Measurements from ENCODE around the gene DDC.

Gene DDC

DNA sequence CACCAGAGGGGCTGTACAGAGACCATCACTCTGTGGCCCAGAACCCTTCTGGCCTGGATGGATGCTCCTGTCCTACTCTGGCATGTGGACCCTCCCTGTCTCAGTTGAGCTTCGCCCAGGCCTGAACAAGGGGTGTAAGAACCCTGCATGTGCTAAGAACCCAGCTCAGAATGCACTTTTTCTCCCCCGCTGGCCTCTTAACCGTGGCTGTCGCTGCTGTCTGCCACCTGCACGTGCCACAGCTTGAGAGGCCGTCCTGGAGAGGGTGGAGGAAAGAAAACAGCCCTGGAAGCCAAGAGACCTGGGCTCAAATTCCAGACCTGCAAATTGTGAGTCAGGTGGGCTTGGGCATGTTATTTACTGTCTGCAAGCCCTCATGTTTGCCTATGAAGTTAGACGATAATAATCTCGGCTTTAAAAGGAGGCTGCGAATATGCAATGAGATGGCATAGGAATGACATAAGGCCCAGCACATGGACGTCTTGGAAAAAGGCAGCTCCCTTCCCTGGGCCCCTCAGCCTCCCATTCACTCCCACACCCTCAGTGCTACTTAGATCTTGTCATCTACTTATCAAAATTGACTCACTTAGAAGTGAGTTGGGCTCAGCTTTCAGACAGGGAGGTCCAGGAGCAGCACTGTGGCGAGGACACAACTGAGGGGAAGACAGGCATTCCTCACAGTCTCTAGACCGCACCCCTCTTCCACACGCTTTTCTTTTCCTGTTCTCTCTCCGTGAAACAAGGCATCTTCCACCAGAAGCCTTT lies 146.5 kb downstream of the DDC start:
- H3K36me3 ChIP-seq (ENCODE audit: low read length) = no peaks in the 10 kb centered on the region
- H3F3A ChIP-seq (ENCODE audit: insufficient read depth) = no peaks in the 10 kb centered on the region
- no peaks in the 10 kb centered on the region for H4K20me1 ChIP-seq (ENCODE audit: low read depth, low read length)
- H3K27ac ChIP-seq (ENCODE audit: low read depth, low read length) = no peak overlapping the region
- H3K9ac ChIP-seq (ENCODE audit: low read length) = no peak overlapping the region
- no peak overlapping the region for H3K4me2 ChIP-seq (ENCODE audit: low read depth, low read length, poor library complexity, severe bottlenecking)
- TF ChIP-seq EZH2phosphoT487 (conservative IDR thresholded peaks at IDR 0.05; ENCODE audit: low read length) = no peak
- TF ChIP-seq, protein P1, sequence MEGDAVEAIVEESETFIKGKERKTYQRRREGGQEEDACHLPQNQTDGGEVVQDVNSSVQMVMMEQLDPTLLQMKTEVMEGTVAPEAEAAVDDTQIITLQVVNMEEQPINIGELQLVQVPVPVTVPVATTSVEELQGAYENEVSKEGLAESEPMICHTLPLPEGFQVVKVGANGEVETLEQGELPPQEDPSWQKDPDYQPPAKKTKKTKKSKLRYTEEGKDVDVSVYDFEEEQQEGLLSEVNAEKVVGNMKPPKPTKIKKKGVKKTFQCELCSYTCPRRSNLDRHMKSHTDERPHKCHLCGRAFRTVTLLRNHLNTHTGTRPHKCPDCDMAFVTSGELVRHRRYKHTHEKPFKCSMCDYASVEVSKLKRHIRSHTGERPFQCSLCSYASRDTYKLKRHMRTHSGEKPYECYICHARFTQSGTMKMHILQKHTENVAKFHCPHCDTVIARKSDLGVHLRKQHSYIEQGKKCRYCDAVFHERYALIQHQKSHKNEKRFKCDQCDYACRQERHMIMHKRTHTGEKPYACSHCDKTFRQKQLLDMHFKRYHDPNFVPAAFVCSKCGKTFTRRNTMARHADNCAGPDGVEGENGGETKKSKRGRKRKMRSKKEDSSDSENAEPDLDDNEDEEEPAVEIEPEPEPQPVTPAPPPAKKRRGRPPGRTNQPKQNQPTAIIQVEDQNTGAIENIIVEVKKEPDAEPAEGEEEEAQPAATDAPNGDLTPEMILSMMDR (IDR thresholded peaks at IDR 0.05; ENCODE audit: insufficient read depth, low read length, poor library complexity, severe bottlenecking) = no peak
- no peak overlapping the region for H3K4me3 ChIP-seq (ENCODE audit: insufficient read depth, low read length, poor library complexity, severe bottlenecking)
- H3K9me2 ChIP-seq (replicated peaks; ENCODE audit: insufficient read depth, low read length) = no peaks in the 10 kb centered on the region
- no peaks in the 10 kb centered on the region for H3K9me3 ChIP-seq (ENCODE audit: insufficient read depth, low read length)
- H3K79me2 ChIP-seq (ENCODE audit: insufficient read depth, low read length) = no peaks in the 10 kb centered on the region
- H3K27me3 ChIP-seq (ENCODE audit: low read length) = no peaks in the 10 kb centered on the region
- H2AFZ ChIP-seq (ENCODE audit: low read depth, low read length, severe bottlenecking) = no peak overlapping the region

DNA sequence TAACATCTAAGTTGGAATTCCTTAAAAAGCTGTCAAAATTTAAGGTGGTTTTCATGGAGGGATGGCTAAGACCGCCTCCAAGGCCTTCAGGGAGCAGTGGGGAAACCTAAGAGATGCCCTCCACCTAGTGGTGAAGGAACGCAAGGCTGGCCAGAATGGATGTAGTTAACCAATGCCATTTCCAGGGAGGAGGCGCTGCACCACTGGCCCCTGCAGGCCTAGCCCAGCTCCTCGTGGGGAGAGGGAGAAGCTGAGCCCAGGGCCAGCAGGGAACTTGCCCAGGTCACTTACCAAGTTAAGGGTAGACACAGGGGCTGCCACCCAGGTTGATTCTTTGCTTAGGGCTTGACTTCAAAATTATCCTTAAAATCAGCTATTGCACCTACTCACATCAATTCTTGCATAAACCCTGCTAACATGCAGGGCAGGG lies 147.1 kb downstream of the DDC start:
- Histone ChIP-seq H3K9me2 (replicated peaks; ENCODE audit: insufficient read depth, low read length) (no peaks in the 10 kb centered on the region), H3K27me3 (ENCODE audit: low read length) (no peaks in the 10 kb centered on the region), H3F3A (ENCODE audit: insufficient read depth) (no peaks in the 10 kb centered on the region), H4K20me1 (ENCODE audit: low read depth, low read length) (no peaks in the 10 kb centered on the region), H3K9me3 (ENCODE audit: insufficient read depth, low read length) (no peaks in the 10 kb centered on the region), H3K79me2 (ENCODE audit: insufficient read depth, low read length) (no peaks in the 10 kb centered on the region), H2AFZ (ENCODE audit: low read depth, low read length, severe bottlenecking) (no peak overlapping the region), H3K27ac (ENCODE audit: low read depth, low read length) (no peak overlapping the region), H3K9ac (ENCODE audit: low read length) (no peak overlapping the region), H3K36me3 (ENCODE audit: low read length) (no peaks in the 10 kb centered on the region), H3K4me2 (ENCODE audit: low read depth, low read length, poor library complexity, severe bottlenecking) (no peak overlapping the region), H3K4me3 (ENCODE audit: insufficient read depth, low read length, poor library complexity, severe bottlenecking) (no peak overlapping the region)
- TF ChIP-seq, protein P1 (IDR thresholded peaks at IDR 0.05; ENCODE audit: insufficient read depth, low read length, poor library complexity, severe bottlenecking) = peak; percentile 98
- no peak for TF ChIP-seq EZH2phosphoT487 (conservative IDR thresholded peaks at IDR 0.05; ENCODE audit: low read length)

DNA sequence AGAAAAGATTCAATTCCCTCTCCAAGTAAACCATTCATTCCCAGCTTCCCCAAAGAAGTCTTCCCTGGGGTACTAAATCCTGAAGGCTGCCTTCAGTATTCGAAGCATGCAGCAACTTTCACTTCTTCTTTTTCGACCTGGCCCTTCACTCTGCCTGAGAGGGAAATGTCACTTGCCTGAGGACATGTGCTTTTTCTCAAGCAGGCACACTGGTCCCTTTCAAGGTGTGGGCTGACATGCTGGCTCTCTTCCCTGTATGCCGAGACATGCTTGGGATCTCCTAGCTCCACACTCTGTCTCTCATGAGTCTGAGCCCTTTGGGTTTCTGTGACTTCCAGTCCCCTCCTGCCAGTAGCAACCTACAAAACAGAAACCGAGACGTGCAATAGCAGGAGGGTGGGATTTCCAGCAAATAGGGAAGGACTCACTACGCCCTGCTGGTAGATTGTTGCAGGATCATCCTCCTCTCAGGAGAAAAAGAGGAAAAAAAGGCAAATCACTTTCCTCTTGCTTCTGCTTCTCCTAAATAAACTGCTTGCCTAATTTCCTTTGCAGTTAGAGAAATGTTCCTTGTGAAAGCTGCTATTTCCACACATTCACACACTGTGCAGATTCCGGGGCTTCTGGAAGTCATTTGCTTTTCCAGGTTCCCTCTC lies 148.6 kb downstream of the DDC start:
- H3K79me2 ChIP-seq (ENCODE audit: insufficient read depth, low read length) = no peaks in the 10 kb centered on the region
- no peaks in the 10 kb centered on the region for H3K36me3 ChIP-seq (ENCODE audit: low read length)
- TF ChIP-seq EZH2phosphoT487 (conservative IDR thresholded peaks at IDR 0.05; ENCODE audit: low read length) = no peak
- TF ChIP-seq, protein P1 (IDR thresholded peaks at IDR 0.05; ENCODE audit: insufficient read depth, low read length, poor library complexity, severe bottlenecking) = no peak
- H3K4me3 ChIP-seq (ENCODE audit: insufficient read depth, low read length, poor library complexity, severe bottlenecking) = no peak overlapping the region
- no peak overlapping the region for H3K27ac ChIP-seq (ENCODE audit: low read depth, low read length)
- H3K27me3 ChIP-seq (ENCODE audit: low read length) = no peaks in the 10 kb centered on the region
- H4K20me1 ChIP-seq (ENCODE audit: low read depth, low read length) = no peaks in the 10 kb centered on the region
- H3F3A ChIP-seq (ENCODE audit: insufficient read depth) = no peaks in the 10 kb centered on the region
- H3K9me2 ChIP-seq (replicated peaks; ENCODE audit: insufficient read depth, low read length) = no peaks in the 10 kb centered on the region
- H3K9me3 ChIP-seq (ENCODE audit: insufficient read depth, low read length) = no peaks in the 10 kb centered on the region
- H3K4me2 ChIP-seq (ENCODE audit: low read depth, low read length, poor library complexity, severe bottlenecking) = peak overlapping the region; percentile 14
- H2AFZ ChIP-seq (ENCODE audit: low read depth, low read length, severe bottlenecking) = peak overlapping the region; percentile 25
- H3K9ac ChIP-seq (ENCODE audit: low read length) = peak overlapping the region; percentile 10; the same call in 1 of the 2 replicates
